ENCODE measurements around the gene PCDH1.

Gene PCDH1

DNA sequence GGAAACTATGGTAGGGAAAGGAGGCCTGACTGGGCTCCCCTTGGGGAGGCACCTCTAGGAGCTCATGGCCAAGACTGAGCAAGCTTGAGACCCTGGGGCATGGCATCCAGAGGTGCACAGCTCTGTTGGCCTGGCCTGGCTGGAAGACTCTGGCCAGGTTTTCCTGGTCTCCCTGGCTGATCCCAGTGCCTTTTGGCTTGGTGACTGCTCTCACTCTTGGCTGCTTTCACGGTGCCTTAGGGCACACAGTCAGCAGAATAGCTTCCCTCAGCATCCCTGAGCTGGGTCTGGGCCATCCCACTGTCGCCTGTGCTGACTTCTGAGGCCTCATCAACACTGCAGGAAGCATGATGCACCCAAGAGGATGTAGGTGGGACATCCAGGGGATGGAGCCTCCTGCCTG lies 32.1 kb upstream of the PCDH1 start:
- TF ChIP-seq, protein P1, sequence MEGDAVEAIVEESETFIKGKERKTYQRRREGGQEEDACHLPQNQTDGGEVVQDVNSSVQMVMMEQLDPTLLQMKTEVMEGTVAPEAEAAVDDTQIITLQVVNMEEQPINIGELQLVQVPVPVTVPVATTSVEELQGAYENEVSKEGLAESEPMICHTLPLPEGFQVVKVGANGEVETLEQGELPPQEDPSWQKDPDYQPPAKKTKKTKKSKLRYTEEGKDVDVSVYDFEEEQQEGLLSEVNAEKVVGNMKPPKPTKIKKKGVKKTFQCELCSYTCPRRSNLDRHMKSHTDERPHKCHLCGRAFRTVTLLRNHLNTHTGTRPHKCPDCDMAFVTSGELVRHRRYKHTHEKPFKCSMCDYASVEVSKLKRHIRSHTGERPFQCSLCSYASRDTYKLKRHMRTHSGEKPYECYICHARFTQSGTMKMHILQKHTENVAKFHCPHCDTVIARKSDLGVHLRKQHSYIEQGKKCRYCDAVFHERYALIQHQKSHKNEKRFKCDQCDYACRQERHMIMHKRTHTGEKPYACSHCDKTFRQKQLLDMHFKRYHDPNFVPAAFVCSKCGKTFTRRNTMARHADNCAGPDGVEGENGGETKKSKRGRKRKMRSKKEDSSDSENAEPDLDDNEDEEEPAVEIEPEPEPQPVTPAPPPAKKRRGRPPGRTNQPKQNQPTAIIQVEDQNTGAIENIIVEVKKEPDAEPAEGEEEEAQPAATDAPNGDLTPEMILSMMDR (conservative IDR thresholded peaks at IDR 0.05; ENCODE audit: control insufficient read depth, insufficient read depth, low read depth, low read length) = no peak
- DNase-seq (ENCODE audit: low read depth) = no peak
- no peak overlapping the region for H3K4me3 ChIP-seq (ENCODE audit: control insufficient read depth, low read depth, low read length)

DNA sequence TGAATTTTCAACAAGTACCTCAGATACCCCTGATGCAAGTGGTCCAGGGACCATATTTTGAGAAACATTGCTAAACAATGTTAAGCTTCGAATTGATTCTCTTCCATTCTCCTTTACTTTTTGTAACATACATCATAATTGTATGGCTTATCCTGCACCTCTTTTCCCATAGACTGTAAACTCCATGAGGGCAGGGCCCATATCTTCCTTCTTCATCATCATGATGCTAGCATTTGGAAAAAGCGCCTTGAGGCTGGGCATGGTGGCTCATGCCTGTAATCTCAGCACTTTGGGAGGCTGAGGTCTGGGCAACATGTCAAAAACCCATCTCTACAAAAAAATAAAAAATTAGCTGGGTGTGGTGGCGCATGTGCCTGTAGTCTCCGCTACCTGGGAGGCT lies 31.0 kb upstream of the PCDH1 start:
- TF ChIP-seq, protein P1 (conservative IDR thresholded peaks at IDR 0.05; ENCODE audit: control insufficient read depth, insufficient read depth, low read depth, low read length) = no peak
- no peak overlapping the region for H3K4me3 ChIP-seq (ENCODE audit: control insufficient read depth, low read depth, low read length)

DNA sequence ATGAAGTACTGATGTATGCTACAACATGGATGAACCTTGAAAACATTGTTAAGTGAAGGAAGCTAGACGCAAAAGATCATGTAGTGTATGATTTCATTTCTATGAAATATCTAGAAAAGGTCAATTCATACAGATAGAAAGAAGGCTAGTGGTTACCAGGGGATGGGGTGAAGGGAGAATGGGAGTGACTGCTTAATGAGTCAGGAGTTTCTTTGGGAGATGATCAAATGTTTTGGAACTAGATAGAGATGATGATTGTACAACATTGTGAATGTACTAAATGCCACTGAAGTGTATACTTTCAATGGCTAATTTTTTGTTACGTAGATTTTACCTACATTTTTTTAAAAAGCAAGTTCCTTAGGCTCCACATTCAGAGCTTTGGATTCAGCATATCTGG lies 30.6 kb upstream of the PCDH1 start:
- TF ChIP-seq, protein P1 (conservative IDR thresholded peaks at IDR 0.05; ENCODE audit: control insufficient read depth, insufficient read depth, low read depth, low read length) = no peak
- no peak overlapping the region for H3K4me3 ChIP-seq (ENCODE audit: control insufficient read depth, low read depth, low read length)
- peak; percentile 75 for DNase-seq (ENCODE audit: low read depth)

More for the DNA sequence above, 31.0 kb upstream of the PCDH1 start:
- no peak for DNase-seq (ENCODE audit: low read depth)

DNA sequence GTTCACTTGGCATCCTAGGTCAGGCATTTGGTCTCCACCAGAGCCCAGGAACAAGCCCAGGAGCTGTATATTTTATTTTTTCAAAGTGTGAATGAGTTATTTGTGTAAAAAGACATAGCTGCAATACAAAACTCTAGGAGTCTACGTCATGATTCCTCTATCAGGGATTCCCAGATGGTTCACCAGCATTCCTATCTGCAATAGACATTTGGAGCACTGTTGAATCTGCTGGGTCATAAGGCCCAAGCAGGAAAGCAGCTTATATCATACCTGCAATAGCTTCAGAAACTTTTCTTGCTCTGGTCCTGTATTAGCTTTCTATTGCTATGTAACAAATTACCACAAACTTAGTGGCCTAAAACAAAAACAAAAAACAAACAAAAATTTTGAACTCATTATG lies 28.8 kb upstream of the PCDH1 start:
- no peak overlapping the region for H3K4me3 ChIP-seq (ENCODE audit: control insufficient read depth, low read depth, low read length)
- TF ChIP-seq, protein P1 (conservative IDR thresholded peaks at IDR 0.05; ENCODE audit: control insufficient read depth, insufficient read depth, low read depth, low read length) = no peak
- no peak for DNase-seq (ENCODE audit: low read depth)

DNA sequence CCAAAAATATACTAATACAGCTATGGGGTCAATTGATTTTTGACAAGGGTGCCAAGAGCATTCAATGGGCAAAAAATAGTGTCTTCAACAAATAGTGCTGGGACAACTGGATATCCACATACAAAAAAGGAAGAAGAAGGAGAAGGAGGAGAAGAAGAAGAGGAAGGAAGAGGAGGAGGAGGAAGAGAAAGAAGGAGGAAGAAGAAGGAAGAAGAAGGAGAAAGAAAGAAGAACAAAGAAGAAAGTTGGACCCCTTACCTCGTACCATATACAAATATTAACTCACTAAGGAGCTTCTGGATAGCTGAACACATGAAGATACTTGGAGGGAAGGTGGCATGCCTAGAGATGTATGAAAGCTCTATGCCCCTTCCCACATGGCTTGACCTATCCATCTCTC lies 28.3 kb upstream of the PCDH1 start:
- H3K4me3 ChIP-seq (ENCODE audit: control insufficient read depth, low read depth, low read length) = no peak overlapping the region
- TF ChIP-seq, protein P1 (conservative IDR thresholded peaks at IDR 0.05; ENCODE audit: control insufficient read depth, insufficient read depth, low read depth, low read length) = no peak
- DNase-seq (ENCODE audit: low read depth) = no peak

DNA sequence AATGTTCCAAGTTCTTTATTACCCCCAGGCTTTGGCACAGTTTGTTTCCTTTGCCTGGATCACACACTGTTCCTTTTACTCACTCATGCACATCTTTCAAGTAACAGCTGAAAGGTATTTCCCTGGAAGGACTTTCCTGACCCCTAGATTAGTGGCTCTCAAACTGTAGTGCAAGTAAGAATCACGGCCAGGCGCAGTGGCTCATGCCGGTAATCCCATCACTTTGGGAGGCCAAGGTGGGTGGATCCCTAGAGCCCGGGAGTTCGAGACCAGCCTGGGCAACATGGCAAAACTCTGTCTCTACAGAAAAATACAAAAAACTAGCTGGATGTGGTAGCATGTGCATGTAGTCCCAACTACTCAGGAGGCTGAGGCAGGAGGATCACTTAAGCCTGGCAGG lies 26.3 kb upstream of the PCDH1 start:
- no peak overlapping the region for H3K4me3 ChIP-seq (ENCODE audit: control insufficient read depth, low read depth, low read length)
- TF ChIP-seq, protein P1 (conservative IDR thresholded peaks at IDR 0.05; ENCODE audit: control insufficient read depth, insufficient read depth, low read depth, low read length) = no peak
- no peak for DNase-seq (ENCODE audit: low read depth)

DNA sequence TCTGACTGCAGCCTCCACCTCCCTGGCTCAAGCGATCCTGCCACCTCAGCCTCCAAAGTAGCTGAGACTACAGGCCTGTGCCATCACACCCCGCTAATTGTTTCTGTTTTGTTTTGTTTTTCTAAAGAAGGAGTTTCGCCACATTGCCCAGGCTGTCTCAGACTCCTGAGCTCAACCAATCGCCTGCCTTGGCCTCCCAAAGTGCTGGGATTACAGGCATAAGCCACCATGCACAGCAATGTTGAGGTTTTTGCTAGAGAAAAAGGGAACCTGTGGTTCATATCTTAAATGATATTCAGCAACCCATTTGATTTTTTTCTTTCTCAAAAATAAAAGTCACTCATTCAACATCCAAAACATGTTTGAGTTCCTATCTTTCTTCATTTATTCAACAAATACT lies 25.1 kb upstream of the PCDH1 start:
- TF ChIP-seq, protein P1 (conservative IDR thresholded peaks at IDR 0.05; ENCODE audit: control insufficient read depth, insufficient read depth, low read depth, low read length) = no peak
- DNase-seq (ENCODE audit: low read depth) = no peak
- H3K4me3 ChIP-seq (ENCODE audit: control insufficient read depth, low read depth, low read length) = no peak overlapping the region

Measured in fibroblast of mammary gland (primary cell).